Endodermal cell (in vitro differentiated cells): ENCODE measurements around the gene ULBP3. TPM values are rescaled to one million over a fixed set of nuclear protein-coding genes. Genes with fewer than 3 reads are reported as not detected.

ENCODE experiments used
- DNase-seq: peaks from one replicate; pipeline ENCODE4 v3.0.0-alpha.2; 2017
- H3K27ac ChIP-seq: 2 replicates; pipeline ENCODE4 v1.5.1; 2013; ENCODE audit warnings: mild to moderate bottlenecking, low read depth, low read length, moderate library complexity
- H3K27me3 ChIP-seq: 2 replicates; pipeline ENCODE4 v1.6.1; 2013; ENCODE audit warnings: mild to moderate bottlenecking, low read length, moderate library complexity; ENCODE audit not compliant: insufficient read depth, control insufficient read depth, poor library complexity, severe bottlenecking
- H3K36me3 ChIP-seq: 2 replicates; pipeline ENCODE4 v1.7.0; 2013; ENCODE audit warnings: mild to moderate bottlenecking, low read length, moderate library complexity; ENCODE audit not compliant: control insufficient read depth, insufficient read depth
- H3K4me1 ChIP-seq: one replicate; pipeline ENCODE4 v1.7.0; 2013; ENCODE audit warnings: low read length; ENCODE audit not compliant: control insufficient read depth, insufficient read depth
- H3K4me3 ChIP-seq: 2 replicates; pipeline ENCODE4 v1.5.1; 2013; ENCODE audit warnings: mild to moderate bottlenecking, low read length, moderate library complexity
- H3K9ac ChIP-seq: 2 replicates; pipeline ENCODE4 v1.6.1; 2013; ENCODE audit warnings: mild to moderate bottlenecking, low read length, moderate library complexity; ENCODE audit not compliant: poor library complexity, severe bottlenecking; ENCODE audit errors: extremely low read depth
- H3K9me3 ChIP-seq: 2 replicates; pipeline ENCODE4 v1.6.1; 2013; ENCODE audit warnings: mild to moderate bottlenecking, low read length, moderate library complexity; ENCODE audit not compliant: control insufficient read depth
- H3K27ac Mint-ChIP-seq: 2 replicates; pipeline ENCODE4 v1.8.0; 2020; ENCODE audit warnings: mixed read lengths
- H3K27me3 Mint-ChIP-seq: 2 replicates; pipeline ENCODE4 v1.8.0; 2021; ENCODE audit warnings: mild to moderate bottlenecking, mixed read lengths; ENCODE audit not compliant: insufficient read depth
- H3K36me3 Mint-ChIP-seq: 2 replicates; pipeline ENCODE4 v1.8.0; 2020; ENCODE audit warnings: low read depth, mixed read lengths
- H3K4me1 Mint-ChIP-seq: 2 replicates; pipeline ENCODE4 v1.8.0; 2020; ENCODE audit warnings: mixed read lengths
- H3K4me3 Mint-ChIP-seq: 2 replicates; pipeline ENCODE4 v1.8.0; 2020; ENCODE audit warnings: mild to moderate bottlenecking, moderate library complexity, mixed read lengths
- H3K9me3 Mint-ChIP-seq: 2 replicates; pipeline ENCODE4 v1.8.0; 2020; ENCODE audit warnings: mild to moderate bottlenecking, mixed read lengths
- WGBS, 2 experiments: methylation state at CpG; one replicate each; pipeline versions ENCODE4 v1.1.5 to v1.1.7; 2013; ENCODE audit warnings: missing lambda C conversion rate in 2 of 2, mixed read lengths in 1 of 2; ENCODE audit not compliant: insufficient coverage in 1 of 2, insufficient read length in 1 of 2; 5-methylcytosine and 5-hydroxymethylcytosine counted together
- total RNA-seq, 2 donors: library from RNA; stranded (reverse); fragmentation: NEBNext Ultra II Directional in 1 of 2; extraction: Animal tissue kit (Norgen Biotek cat#: 25700) in 1 of 2; gene quantifications; 2 replicates in 1 of 2; 3 replicates in 1 of 2; pipeline ENCODE4 v1.2.1, GENCODE V29; 2021
- TF ChIP-seq, protein P1 (sequence below): fragments of 200-600 bp; sonication (generic); conservative IDR thresholded peaks from 2 replicates; pipeline ENCODE4 v1.5.0; 2021; ENCODE audit warnings: antibody characterized with exemption, mild to moderate bottlenecking

Gene ULBP3
- total RNA-seq, 2 donors from 2014 or later, result 4.4 to 5.4 TPM

DNA sequence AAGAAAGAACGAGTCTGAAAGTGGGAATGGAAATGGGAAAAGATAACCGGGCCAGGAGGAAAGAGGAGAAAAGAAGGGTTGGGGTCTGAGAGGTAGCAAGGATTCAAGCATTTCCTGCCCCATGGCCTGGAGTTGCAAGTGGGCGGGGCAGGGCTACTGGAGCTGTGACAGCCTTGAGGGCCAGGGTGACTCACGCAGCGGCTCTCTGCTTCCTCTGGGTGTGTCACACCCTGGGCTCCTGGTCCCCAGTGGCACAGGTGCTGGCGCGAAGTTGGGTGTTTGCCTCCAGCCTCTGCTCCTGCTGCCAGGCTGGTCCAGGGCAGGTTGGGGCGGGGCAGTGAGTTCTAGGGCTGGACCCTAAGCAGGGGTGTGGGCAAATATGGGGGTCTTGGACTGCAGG, 3.3 kb upstream of the ULBP3 start:
- no peaks in the 10 kb centered on the region for H3K9me3 Mint-ChIP-seq
- no peaks in the 10 kb centered on the region for H3K4me1 ChIP-seq
- H3K36me3 Mint-ChIP-seq, result no peaks in the 10 kb centered on the region
- peaks cover 5% of the 10 kb centered on the region for H3K4me1 Mint-ChIP-seq
- H3K27me3 ChIP-seq, result peaks cover 22% of the 10 kb centered on the region
- no peak overlapping the region for H3K4me3 ChIP-seq
- TF ChIP-seq, protein P1, sequence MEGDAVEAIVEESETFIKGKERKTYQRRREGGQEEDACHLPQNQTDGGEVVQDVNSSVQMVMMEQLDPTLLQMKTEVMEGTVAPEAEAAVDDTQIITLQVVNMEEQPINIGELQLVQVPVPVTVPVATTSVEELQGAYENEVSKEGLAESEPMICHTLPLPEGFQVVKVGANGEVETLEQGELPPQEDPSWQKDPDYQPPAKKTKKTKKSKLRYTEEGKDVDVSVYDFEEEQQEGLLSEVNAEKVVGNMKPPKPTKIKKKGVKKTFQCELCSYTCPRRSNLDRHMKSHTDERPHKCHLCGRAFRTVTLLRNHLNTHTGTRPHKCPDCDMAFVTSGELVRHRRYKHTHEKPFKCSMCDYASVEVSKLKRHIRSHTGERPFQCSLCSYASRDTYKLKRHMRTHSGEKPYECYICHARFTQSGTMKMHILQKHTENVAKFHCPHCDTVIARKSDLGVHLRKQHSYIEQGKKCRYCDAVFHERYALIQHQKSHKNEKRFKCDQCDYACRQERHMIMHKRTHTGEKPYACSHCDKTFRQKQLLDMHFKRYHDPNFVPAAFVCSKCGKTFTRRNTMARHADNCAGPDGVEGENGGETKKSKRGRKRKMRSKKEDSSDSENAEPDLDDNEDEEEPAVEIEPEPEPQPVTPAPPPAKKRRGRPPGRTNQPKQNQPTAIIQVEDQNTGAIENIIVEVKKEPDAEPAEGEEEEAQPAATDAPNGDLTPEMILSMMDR, result no peak
- no peak overlapping the region for H3K4me3 Mint-ChIP-seq
- DNase-seq, result peak; percentile 85
- H3K9me3 ChIP-seq, result no peaks in the 10 kb centered on the region
- no peak overlapping the region for H3K27ac Mint-ChIP-seq
- H3K27me3 Mint-ChIP-seq, result peaks cover 19% of the 10 kb centered on the region
- H3K36me3 ChIP-seq, result no peaks in the 10 kb centered on the region
- WGBS, 2 experiments, result 76 to 81% methylated on average over 5 to 8 of the region's 8 CpGs
- H3K9ac ChIP-seq, result no peak overlapping the region
- H3K27ac ChIP-seq, result no peak overlapping the region

GRCh38 chr6:150070236-150070818, 1.4 kb upstream of the ULBP3 start:
- Mint-ChIP-seq H3K4me3 (no peak overlapping the region), H3K27ac (no peak overlapping the region)
- 87 to 100% methylated on average over 1 to 3 of the region's 3 CpGs for WGBS, 2 experiments

DNA sequence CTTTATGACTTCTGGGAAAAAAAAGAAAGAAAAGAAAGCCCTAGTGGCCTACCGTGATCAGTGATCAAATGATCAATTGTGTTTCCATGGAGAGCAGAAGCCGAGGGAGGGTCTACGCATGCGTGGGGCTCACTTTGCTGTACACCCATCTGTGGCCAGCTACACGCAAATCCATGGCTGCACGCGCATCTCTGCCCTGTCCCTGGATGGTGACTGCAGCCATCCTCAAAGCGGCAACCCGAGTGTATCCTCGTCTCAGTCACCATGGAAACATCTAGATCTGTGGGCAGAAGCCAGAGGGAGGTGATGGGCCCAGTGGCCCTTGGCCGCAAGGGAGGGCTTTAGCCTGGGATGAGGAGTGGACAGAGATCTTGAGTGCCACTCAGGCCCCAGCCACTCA, 785 bp upstream of the ULBP3 start:
- WGBS, 2 experiments, result 76 to 89% methylated on average over 8 to 11 of the region's 11 CpGs
- H3K36me3 ChIP-seq, result no peaks in the 10 kb centered on the region
- no peaks in the 10 kb centered on the region for H3K9me3 ChIP-seq
- Mint-ChIP-seq H3K4me3 (peak overlapping the region; percentile 67), H3K27me3 (peaks cover 37% of the 10 kb centered on the region), H3K9me3 (no peaks in the 10 kb centered on the region), H3K27ac (no peak overlapping the region), H3K4me1 (peaks cover 2% of the 10 kb centered on the region), H3K36me3 (peaks cover 5% of the 10 kb centered on the region)
- no peak for DNase-seq
- TF ChIP-seq, protein P1, result no peak
- no peaks in the 10 kb centered on the region for H3K4me1 ChIP-seq
- no peak overlapping the region for H3K27ac ChIP-seq
- H3K9ac ChIP-seq, result no peak overlapping the region
- no peak overlapping the region for H3K4me3 ChIP-seq
- peaks cover 32% of the 10 kb centered on the region for H3K27me3 ChIP-seq

More at GRCh38 chr6:150070236-150070818, 1.4 kb upstream of the ULBP3 start:
- Histone ChIP-seq H3K27me3 (peaks cover 32% of the 10 kb centered on the region), H3K36me3 (no peaks in the 10 kb centered on the region), H3K9me3 (no peaks in the 10 kb centered on the region), H3K9ac (no peak overlapping the region), H3K4me1 (no peaks in the 10 kb centered on the region), H3K27ac (no peak overlapping the region), H3K4me3 (no peak overlapping the region)
- Mint-ChIP-seq H3K9me3 (no peaks in the 10 kb centered on the region), H3K36me3 (peaks cover 1% of the 10 kb centered on the region), H3K27me3 (peaks cover 36% of the 10 kb centered on the region), H3K4me1 (peaks cover 5% of the 10 kb centered on the region)
- DNase-seq, result no peak
- TF ChIP-seq, protein P1, result no peak
